Urothelium cell line (cell line): ENCODE results near the gene MC5R.

Experiments used
- DNase-seq: peaks from one replicate; pipeline ENCODE4 v3.0.0; 2011; ENCODE audit warnings: low spot score, mixed read lengths
- FAIRE-seq: peaks from 2 replicates; lab custom pipeline; 2011; peaks lifted over from hg19 to GRCh38; lab: Jason Lieb, UNC

MC5R gene

GRCh38 chr18:13823707-13824395 is at the start of gene MC5R:
TSS of gene MC5R (plus strand) at chr18:13824149. CDS start at chr18:13825766, 1,617 bp downstream.
- DNase-seq, result peak; percentile 98
- FAIRE-seq, result peak; percentile 99

GRCh38 chr18:13775058-13775457 is 48.9 kb upstream of the MC5R start:
- peak; percentile 17 for FAIRE-seq
- DNase-seq, result no peak

- FAIRE-seq (peak; percentile 99), DNase-seq (no peak)
Observed at GRCh38 chr18:13791181-13791580, 32.8 kb upstream of the MC5R start.

GRCh38 chr18:13793819-13794218 is 30.1 kb upstream of the MC5R start:
- DNase-seq (no peak), FAIRE-seq (no peak)

GRCh38 chr18:13796515-13796914 is 27.4 kb upstream of the MC5R start:
- DNase-seq (peak; percentile 90), FAIRE-seq (peak; percentile 94)

- DNase-seq, result peak; percentile 87
- peak; percentile 98 for FAIRE-seq
Observed at GRCh38 chr18:13797157-13797611, 26.8 kb upstream of the MC5R start.

- FAIRE-seq, result no peak
- DNase-seq, result no peak
Observed at GRCh38 chr18:13799396-13799795, 24.6 kb upstream of the MC5R start.

- FAIRE-seq, result peak; percentile 99
- DNase-seq, result peak; percentile 98
Observed at GRCh38 chr18:13800505-13801259, 23.3 kb upstream of the MC5R start.

- DNase-seq (no peak), FAIRE-seq (no peak)
Observed at GRCh38 chr18:13801260-13801601, 22.7 kb upstream of the MC5R start.

- FAIRE-seq, result peak; percentile 90
- no peak for DNase-seq
Observed at GRCh38 chr18:13804305-13804704, 19.6 kb upstream of the MC5R start.

GRCh38 chr18:13808294-13809042 is 15.5 kb upstream of the MC5R start:
- no peak for DNase-seq

GRCh38 chr18:13809043-13809430 is 14.9 kb upstream of the MC5R start:
- FAIRE-seq (no peak), DNase-seq (no peak)

More at GRCh38 chr18:13808294-13809042, 15.5 kb upstream of the MC5R start:
- no peak for FAIRE-seq

- DNase-seq, result no peak
- peak; percentile 68 for FAIRE-seq
Observed at GRCh38 chr18:13809531-13810255, 14.3 kb upstream of the MC5R start.

- FAIRE-seq (peak; percentile 32), DNase-seq (no peak)
Observed at GRCh38 chr18:13810950-13811485, 12.9 kb upstream of the MC5R start.

- DNase-seq (peak; percentile 82), FAIRE-seq (peak; percentile 87)
Observed at GRCh38 chr18:13811993-13812392, 12.0 kb upstream of the MC5R start.

- FAIRE-seq (peak; percentile 97), DNase-seq (peak; percentile 95)
Observed at GRCh38 chr18:13813271-13813849, 10.6 kb upstream of the MC5R start.

- FAIRE-seq, result no peak
- DNase-seq, result no peak
Observed at GRCh38 chr18:13826209-13826608, 2.3 kb downstream of the MC5R start.

GRCh38 chr18:13831864-13832508 is 8.0 kb downstream of the MC5R start:
- peak; percentile 73 for DNase-seq
- peak; percentile 89 for FAIRE-seq

- DNase-seq, result no peak
Observed at GRCh38 chr18:13834496-13835015, 10.6 kb downstream of the MC5R start.

More at GRCh38 chr18:13834496-13835015, 10.6 kb downstream of the MC5R start:
- no peak for FAIRE-seq
